WI38 (cell line): ENCODE data around the gene ARL14.

ENCODE experiments used
- H3K4me3 ChIP-seq: 2 replicates; pipeline ENCODE4 v1.5.1; 2011; ENCODE audit warnings: low read depth, mild to moderate bottlenecking, control low read depth, low read length
- TF ChIP-seq, protein P1 (sequence below): IDR thresholded peaks from 2 replicates; pipeline ENCODE4 v1.5.1; 2012; ENCODE audit warnings: low read depth, mild to moderate bottlenecking, control low read depth, low read length

Gene ARL14

DNA sequence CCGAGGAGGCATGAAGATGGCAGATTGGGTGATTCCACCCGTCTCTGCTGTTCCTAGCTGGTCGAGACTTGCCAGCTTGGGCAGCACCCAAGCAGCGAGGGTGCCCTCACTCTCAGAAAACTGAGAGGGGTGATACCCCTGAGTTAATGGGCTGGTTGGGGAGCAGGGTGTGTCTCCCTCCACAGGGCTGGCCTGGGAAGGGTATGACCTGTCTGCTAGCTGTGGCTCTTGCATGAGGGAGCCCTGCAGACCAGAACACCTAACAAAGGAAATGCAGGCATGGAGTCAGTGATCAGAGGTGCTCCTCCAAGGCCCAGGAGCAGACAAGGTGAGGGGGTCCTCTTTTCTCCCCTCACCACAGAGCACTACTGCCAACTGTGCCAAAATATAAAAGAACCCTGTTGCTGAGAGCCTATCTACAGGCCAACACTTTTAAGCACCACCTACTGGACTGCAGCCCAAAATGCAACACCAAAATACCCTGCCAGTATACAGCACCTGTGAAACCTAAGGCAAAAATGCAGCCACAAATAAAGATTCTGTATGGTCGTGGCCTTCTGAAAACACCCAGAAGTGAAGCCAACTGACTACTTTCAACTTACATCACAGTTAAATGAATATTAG lies 43.3 kb downstream of the ARL14 start:
- TF ChIP-seq, protein P1, sequence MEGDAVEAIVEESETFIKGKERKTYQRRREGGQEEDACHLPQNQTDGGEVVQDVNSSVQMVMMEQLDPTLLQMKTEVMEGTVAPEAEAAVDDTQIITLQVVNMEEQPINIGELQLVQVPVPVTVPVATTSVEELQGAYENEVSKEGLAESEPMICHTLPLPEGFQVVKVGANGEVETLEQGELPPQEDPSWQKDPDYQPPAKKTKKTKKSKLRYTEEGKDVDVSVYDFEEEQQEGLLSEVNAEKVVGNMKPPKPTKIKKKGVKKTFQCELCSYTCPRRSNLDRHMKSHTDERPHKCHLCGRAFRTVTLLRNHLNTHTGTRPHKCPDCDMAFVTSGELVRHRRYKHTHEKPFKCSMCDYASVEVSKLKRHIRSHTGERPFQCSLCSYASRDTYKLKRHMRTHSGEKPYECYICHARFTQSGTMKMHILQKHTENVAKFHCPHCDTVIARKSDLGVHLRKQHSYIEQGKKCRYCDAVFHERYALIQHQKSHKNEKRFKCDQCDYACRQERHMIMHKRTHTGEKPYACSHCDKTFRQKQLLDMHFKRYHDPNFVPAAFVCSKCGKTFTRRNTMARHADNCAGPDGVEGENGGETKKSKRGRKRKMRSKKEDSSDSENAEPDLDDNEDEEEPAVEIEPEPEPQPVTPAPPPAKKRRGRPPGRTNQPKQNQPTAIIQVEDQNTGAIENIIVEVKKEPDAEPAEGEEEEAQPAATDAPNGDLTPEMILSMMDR = no peak
- no peak overlapping the region for H3K4me3 ChIP-seq

DNA sequence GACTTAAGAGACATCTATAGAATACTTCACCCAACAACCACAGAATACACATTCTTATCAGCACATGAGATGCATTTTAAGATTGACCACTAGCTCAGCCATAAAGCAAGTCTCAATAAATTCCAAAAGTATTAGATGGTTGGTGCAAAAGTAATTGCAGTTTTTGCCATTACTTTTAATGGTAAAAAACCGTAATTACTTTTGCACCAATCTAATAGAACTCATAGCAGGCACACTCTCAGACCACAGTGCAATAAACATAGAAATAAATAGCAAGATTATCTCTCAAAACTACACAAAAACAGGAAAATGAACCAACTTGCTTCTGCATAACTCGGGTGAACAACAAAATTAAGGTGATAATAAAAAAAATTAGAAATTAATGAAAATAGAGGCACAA lies 45.4 kb downstream of the ARL14 start:
- no peak overlapping the region for H3K4me3 ChIP-seq
- TF ChIP-seq, protein P1 = no peak

DNA sequence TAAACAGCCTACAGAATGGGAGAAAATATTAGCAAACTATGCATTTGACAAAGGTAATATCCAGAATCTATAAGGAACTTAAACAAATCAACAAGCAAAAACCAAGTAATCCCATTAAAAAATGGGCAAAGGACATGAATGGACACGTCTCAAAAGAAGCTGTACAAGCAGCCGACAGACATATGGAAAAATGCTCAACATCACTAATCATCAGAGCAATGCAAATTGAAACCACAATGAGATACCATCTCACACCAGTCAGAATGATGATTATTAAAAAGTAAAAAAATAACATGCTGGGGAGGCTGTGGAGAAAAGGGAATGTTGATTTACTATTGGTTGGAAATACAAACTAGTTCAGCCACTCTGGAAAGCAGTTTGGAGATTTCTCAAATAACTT lies 48.4 kb downstream of the ARL14 start:
- H3K4me3 ChIP-seq = no peak overlapping the region
- TF ChIP-seq, protein P1 = no peak
